Transverse colon (tissue), 4 donors: Measurements from ENCODE around the gene RNLS.

Source experiments
- CTCF ChIP-seq, 5 experiments: fragments of 200-600 bp in 3 of 5; fragments of 450-650 bp in 2 of 5; sonication (generic) in 3 of 5; IDR thresholded peaks; 1 replicate in 2 of 5; 2 replicates in 3 of 5; pipeline ENCODE4 v1.5.1; 2016 to 2017; ENCODE audit warnings: antibody characterized with exemption in 5 of 5, inconsistent platforms in 3 of 5, mild to moderate bottlenecking in 2 of 5, moderate library complexity in 1 of 5
- EP300 ChIP-seq: sonication (generic); formaldehyde crosslinking; IDR thresholded peaks from one replicate; pipeline ENCODE4 v1.6.1; 2017; ENCODE audit warnings: antibody characterized with exemption, low read depth
- POLR2A ChIP-seq: fragments of 450-650 bp; IDR thresholded peaks from one replicate; pipeline ENCODE4 v1.6.1; 2016; ENCODE audit warnings: antibody characterized with exemption, mild to moderate bottlenecking, moderate library complexity
- POLR2AphosphoS5 ChIP-seq, 3 donors: sonication (generic); formaldehyde crosslinking; IDR thresholded peaks; one replicate each; pipeline ENCODE4 v1.6.1; 2016; ENCODE audit warnings: antibody characterized with exemption in 3 of 3

GRCh38 chr10:88494537-88494936, 88.6 kb downstream of the RNLS start:
- TF ChIP-seq POLR2A (no peak), CTCF (IDR thresholded peaks at IDR 0.05) (no peak), POLR2AphosphoS5 (IDR thresholded peaks at IDR 0.05) (no peak), EP300 (no peak)
